Stimulated activated CD8-positive, alpha-beta memory T cell treated with anti-CD3 and anti-CD28 coated beads, Interleukin-4, amount 100 ng/mL, for 48 hours (primary cell): ENCODE results near the gene ANKRD39.
"Not testable (repeated sequence)": the region's sequence is repeated elsewhere in the genome, so short reads cannot be mapped to it uniquely, and the experiment has no call there.

Source experiments
- DNase-seq: peaks from one replicate; pipeline ENCODE4 v3.0.0-alpha.2; 2020

The ANKRD39 gene

GRCh38 chr2:96805946-96806345 lies 51.9 kb downstream of the ANKRD39 start:
- DNase-seq, result not testable (repeated sequence)

- no peak for DNase-seq
Measured at GRCh38 chr2:96804986-96805385, 52.8 kb downstream of the ANKRD39 start.

GRCh38 chr2:96802721-96803120 lies 55.1 kb downstream of the ANKRD39 start:
- DNase-seq, result no peak

GRCh38 chr2:96801786-96802595 lies 55.8 kb downstream of the ANKRD39 start:
- DNase-seq, result peak; percentile 44

GRCh38 chr2:96801005-96801785 lies 56.6 kb downstream of the ANKRD39 start:
- DNase-seq, result peak; percentile 83

- DNase-seq, result no peak
Measured at GRCh38 chr2:96800061-96801004, 57.5 kb downstream of the ANKRD39 start.

GRCh38 chr2:96799623-96799935 lies 58.2 kb downstream of the ANKRD39 start:
- DNase-seq, result no peak

GRCh38 chr2:96798733-96799622 lies 58.8 kb downstream of the ANKRD39 start:
- no peak for DNase-seq
